HG03432 (cell line): ENCODE results near the gene OSR1.

ENCODE experiments used
- ATAC-seq: cut with Tn5 transposase; IDR thresholded peaks from one replicate; pipeline ENCODE4 v1.9.1; 2021; ENCODE audit warnings: mild to moderate bottlenecking, moderate library complexity; ENCODE audit not compliant: unreplicated experiment

The OSR1 gene

GRCh38 chr2:19359456-19359855 lies 1.0 kb upstream of the OSR1 start:
- no peak for ATAC-seq

GRCh38 chr2:19359021-19359357 lies 566 bp upstream of the OSR1 start:
- ATAC-seq = no peak

DNA sequence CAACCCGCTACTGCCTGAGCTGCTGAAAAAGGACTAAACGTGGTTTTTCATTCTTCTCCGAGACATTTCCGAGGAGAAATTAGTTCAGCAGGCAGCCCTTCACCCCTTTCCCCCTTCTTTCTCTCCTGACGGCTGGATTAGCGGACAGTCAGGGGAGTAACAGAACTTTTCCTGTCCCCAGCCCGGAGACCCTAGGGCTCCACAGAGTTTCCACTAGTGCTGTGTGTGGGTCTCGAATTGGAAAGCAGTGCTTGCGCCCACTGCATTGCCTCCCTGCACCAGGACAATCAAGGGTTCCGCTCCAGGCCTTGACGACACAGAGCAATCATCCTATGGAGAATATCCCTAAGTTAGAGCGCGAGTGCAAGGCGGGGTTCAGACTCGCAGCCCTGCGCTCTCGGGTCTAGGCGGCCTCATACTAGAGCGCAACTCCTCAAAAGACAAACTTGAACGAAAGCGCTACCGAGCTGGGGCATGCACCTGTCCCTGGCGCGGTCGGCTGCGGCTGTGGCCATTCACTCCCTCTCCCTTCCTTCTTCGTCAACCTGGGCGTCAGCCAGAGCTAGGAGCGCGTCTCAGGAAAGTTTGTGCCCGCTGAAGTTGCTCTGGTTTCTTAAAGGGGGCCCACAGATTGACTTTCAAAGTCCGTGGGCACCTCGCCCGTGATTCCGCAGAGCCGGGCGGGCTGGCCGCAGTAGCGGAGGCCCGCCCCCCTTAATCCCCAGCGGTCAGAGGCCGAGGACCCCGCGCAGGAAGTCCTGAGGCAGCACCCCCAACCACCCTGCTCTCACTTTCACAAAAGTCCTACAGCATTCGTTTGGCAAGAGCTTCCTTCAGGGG lies 801 bp downstream of the OSR1 start:
- ATAC-seq = no peak

DNA sequence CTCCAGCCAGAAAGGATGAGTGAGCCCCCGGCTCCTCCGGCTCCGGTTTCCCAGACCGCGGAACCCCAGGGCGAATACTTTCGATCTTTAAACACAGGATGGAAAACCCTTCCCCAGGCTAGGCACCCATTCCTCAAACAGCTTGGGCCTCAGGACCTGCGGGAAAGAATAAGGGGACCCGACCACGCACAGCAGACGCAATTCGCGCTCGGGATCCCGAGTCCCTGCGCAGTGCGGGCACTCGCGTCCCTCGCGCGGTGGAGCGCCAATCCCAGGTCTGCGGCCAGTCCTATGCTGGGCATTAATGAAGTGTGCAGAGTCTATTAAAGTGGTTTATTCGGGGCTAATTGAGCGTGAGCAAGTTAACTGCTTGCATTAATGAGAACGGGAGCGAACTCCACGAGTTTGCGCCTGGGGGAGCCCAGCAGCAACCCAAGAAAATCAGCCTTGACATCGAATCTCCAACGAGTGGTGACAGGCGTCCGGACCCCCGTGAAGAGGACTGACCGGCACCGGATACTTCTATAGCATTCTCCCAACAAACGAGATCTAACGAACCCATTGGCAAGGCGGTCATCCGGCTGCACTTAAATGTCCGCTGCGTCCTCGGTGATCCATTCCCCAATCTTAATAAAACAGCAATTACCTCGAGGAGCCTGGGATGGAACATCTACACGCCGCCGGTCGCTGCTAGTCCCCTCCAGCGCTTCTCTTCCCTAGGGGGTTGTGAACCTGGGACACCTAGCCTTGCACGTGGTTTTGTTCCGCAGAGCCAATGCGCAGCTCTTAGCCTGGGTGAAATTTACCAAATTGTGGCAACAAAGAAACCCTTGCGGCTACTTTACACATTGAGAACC lies 1.6 kb downstream of the OSR1 start:
- ATAC-seq = no peak

DNA sequence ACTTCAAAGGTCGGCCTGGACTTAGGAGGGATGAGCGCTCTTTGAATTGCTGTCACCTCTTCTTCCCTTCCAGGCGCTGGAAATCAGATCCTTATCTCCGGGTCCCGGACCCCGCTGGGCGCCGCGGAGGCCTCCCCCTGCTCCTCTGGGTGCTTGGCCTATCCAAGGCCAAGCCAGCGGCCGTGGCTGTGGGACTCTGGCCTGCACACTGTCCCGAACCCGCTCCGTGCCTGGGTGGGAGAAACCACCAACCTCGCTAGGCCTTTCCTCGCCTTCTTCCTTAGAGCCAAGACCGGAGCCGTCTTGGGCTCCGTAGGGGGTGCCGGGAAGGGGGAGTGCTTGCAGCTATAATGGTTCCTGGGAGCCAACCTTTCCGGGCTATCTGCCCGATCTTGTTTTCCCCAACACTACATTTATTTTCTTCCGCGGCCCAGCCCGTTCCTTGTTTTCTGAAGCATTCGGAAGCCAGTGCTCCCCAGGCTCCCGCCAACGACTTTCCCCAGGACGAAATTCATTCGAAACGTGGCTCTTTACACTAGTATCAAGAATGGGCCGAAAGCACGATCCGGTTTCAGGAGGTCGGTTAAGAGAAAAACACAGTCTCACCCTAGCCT lies 2.4 kb downstream of the OSR1 start:
- no peak for ATAC-seq

DNA sequence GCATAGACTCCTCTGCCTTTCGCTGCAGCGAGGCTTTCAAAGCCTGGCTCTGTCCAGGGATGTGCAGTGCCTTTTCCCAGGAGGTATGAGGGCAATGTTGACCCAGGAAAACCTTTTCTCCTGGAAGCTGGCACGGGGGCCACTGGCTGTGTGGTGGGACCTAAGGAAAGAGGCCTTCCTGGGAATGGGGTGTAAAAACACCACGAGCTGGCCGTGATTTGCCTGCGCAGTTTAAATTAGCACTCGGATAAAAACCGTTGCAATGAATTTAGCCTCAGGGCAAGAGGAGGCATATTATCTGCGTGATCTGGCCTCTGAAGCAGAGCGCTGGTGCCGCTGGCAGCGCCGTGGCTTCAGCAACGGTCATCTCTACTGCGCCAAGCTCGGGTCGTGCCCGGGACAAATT lies 3.0 kb downstream of the OSR1 start:
- ATAC-seq = no peak

- ATAC-seq = no peak
These were observed 3.4 kb downstream of the OSR1 start for GRCh38 chr2:19355014-19355405.

GRCh38 chr2:19353721-19354050 lies 4.7 kb downstream of the OSR1 start:
- ATAC-seq = no peak

DNA sequence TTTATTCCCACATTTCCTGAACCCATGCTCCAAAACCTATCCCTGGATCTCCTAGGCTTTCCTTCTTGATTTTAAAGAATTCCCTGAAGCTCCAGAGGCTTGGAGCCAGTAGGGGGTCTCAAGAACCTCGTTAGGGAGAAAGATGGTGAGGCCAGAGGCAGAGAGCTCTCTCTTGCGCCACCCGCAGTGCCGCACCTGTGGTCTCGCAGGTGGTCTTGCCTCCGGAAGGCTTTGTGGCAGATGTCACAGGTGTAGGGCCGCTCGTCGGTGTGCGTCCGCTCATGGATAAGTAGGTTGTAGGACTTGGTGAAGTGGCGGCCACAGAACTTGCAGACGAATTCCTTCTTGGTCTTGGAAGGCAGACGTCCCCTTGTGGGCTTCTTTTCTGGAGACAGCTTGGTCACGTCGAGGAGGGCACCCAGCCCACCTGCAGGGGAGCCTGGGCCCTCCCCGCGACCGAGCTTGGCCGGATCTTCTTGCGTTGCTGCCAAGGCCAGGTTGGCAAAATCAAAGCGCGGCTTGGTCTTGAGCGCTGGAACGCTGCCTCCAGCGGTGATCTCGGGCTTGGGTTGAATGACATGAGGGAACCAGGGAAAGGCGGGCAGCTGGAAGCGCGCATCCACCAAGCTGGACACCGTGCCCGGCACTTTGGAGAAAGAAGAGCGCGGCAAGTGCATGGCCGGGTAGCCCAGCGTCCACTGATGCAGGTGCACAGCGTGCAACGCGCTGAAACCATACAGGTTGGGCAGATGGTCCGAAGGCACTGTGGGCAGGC lies 5.3 kb downstream of the OSR1 start:
- ATAC-seq = no peak

DNA sequence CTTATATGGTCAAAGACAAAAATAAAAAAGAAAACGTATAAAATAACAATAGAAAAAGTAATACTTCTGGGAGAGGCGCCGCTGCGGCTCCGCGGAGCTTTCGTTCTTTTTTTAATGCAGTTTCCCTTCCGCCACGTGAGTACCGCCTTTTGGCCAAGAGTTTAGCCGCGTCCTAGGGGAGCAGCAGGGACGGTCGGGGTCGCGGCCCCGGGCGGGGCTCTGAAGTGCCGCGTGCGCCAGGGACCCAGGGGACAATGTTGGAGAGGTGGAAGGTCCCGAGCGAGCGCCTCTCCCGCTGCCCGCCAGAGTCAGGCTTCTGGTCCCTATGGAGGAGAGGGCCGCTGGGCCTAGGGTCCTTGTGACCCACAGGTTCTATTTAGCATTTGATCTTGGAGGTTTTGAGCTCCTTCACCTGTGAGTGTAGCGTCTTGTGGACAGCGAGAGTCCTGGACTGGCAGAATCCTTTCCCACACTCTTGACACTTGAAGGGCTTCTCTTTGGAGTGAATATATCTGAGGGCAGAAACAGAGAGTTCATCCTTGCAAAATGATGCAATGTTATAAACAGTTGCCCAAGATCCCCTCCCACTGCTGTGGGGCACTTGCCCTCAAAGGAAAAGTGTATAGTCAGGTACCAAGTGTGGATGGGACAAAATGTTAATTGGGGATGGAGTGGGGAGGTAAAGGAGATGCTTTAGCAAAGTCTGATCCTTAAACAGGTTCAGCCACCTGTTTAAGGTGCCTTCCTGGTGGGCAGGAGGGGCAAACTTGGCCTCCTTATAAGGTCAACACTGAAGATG lies 6.3 kb downstream of the OSR1 start:
- ATAC-seq = no peak

DNA sequence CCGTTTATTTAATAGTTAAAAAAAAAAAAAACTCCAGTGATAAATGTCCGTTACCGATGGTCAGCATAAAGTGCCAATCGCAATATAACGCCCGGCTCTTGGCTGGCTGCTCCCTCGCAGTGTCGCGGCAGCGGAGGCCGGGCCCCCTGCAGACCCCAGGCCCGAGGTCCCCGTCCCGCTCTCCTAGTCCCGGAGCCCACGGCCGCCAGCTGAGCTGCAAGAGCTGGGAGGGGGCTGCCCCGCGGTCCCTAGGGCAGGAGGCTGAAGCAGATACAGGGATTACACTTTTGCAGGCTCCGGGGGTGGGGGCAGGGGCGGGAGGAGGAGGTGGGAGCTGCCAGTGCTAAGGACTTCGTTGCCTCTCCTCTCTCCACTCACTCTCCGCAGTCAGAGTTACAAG lies 6.9 kb downstream of the OSR1 start:
- ATAC-seq = no peak

DNA sequence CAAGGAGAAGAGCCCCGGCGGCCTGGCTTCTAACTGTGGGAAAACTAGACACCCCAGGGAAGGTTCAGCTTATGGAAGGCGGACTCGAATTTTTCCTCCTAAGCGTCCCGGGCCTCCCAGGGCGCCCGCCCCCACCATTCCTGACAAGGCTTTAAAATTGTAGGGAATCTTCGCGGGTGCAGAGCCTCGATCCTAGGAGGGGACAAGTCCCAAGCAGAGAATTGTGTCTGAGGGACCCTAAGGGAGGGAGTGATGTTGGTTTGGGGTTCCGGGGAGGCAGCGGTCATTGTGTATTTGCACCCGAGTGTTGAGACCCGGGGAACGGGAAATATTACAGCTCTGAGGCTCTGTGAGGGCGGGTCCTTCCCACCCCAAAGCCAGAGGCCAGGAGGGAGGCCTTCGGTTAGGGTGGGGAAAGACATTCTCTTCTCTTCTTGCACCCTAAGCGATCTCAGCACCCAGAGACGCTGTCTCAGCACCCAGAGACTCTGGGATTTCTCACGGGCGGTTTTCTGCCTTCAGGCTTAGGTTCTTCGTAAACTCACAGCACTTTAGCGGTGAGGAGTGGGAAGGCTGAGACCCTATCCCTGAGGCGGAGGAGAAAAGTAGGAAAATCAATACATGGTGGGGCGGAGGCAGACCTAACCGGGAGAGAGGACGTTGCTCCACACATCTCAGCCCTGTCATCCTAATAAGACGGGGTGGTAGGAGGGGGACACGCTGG lies 7.6 kb downstream of the OSR1 start:
- ATAC-seq = no peak

GRCh38 chr2:19349911-19350677 lies 8.3 kb downstream of the OSR1 start:
- no peak for ATAC-seq

DNA sequence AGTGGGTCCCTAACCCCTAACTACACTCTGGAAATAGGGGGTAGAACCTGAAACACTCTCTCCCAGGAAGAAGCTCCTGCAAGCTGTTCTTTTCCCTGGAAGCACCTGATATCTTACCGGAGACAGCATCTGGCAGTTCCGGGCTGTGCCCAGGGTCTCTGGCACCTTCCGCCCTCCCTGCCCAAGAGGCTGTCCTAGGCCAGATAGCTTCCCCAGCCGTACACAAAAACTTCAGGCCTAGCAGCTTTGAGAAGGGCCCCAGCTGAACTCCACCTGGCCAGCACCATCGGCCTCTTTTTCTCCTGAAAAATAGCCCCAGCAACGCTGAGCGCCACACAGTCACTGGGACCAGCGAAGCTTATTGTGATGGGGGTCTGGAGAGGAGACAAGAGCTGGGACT lies 9.7 kb downstream of the OSR1 start:
- ATAC-seq = no peak

DNA sequence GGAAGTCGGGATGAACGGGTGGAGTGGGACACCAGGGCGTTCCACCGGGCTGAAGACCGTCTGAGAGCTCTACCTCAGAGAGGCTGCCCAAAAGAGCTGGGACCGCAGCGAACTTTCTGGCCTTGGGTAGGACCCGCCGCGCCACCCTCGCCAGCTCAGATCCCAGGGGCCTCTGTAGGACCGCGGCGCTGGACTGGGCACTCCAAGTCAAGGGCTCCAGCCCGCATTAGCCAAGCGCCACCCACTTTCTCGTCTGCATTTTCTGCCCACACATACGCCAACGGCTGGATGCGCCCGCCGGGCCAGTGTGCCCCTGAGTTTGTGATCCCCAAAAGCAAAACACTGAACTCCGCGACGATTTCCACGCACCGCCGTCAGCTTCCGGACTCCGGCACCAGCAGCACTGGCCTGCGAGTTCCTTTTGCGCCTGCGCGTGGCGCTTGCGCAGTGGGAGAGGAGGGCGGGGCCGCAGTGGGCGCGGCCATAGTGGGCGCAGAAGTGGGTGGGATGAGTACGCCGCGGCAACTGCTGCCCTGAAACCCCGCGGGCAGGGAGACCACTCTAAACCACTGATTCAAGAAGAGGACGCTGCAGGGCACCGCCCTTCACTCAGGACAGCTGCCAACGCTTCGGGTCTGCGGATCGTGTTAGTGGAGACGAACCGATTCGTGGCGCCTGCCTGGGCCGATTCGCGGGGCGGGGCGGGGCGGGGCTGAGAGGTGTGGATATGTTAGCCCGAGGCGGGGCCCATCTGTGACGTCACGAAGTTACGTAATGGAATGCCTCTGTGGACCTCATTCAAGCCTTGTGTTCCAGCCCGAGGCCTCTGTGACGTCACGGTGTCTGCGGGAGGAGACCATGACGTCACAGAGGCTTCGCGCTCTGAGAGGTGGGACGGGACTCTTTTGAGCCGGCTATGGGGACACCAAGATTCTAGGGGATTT lies 10.5 kb downstream of the OSR1 start:
- ATAC-seq = peak; percentile 95

GRCh38 chr2:19346983-19347618 lies 11.3 kb downstream of the OSR1 start:
- ATAC-seq = peak; percentile 9

- no peak for ATAC-seq
These were observed 20.7 kb downstream of the OSR1 start for GRCh38 chr2:19337742-19338141.
